Thymus (tissue), 11 donors: ENCODE results near the gene LCNL1. TPM values are rescaled to one million over a fixed set of nuclear protein-coding genes. Genes with fewer than 3 reads are reported as not detected.

Source experiments
- DNase-seq, 9 donors: peaks; one replicate each; pipeline ENCODE4 v3.0.0-alpha.2; 2013; ENCODE audit warnings: low spot score in 9 of 9, low read depth in 6 of 9, missing footprints in 1 of 9
- H3K27ac ChIP-seq, 2 donors: one replicate each; pipeline ENCODE4 v1.5.1; 2013; ENCODE audit warnings: control low read depth in 1 of 2, low read depth in 1 of 2, low read length in 1 of 2, mild to moderate bottlenecking in 1 of 2, moderate library complexity in 1 of 2
- H3K27me3 ChIP-seq, 2 donors: one replicate each; pipeline ENCODE4 v1.5.1; 2013; ENCODE audit warnings: low read length in 1 of 2; ENCODE audit not compliant: control insufficient read depth in 2 of 2, insufficient read depth in 1 of 2
- H3K36me3 ChIP-seq, 2 donors: one replicate each; pipeline ENCODE4 v1.5.1; 2013; ENCODE audit warnings: low read length in 1 of 2, mild to moderate bottlenecking in 1 of 2, moderate library complexity in 1 of 2; ENCODE audit not compliant: control insufficient read depth in 2 of 2, insufficient read depth in 2 of 2
- H3K4me1 ChIP-seq, 2 donors: one replicate each; pipeline ENCODE4 v1.5.1; 2013; ENCODE audit warnings: low read length in 2 of 2; ENCODE audit not compliant: control insufficient read depth in 2 of 2, insufficient read depth in 2 of 2
- H3K4me3 ChIP-seq, 2 donors: one replicate each; pipeline ENCODE4 v1.5.1; 2013; ENCODE audit warnings: low read length in 2 of 2, control low read depth in 1 of 2, mild to moderate bottlenecking in 1 of 2
- H3K9me3 ChIP-seq, 2 donors: one replicate each; pipeline ENCODE4 v1.5.1; 2013; ENCODE audit warnings: low read length in 1 of 2, mild to moderate bottlenecking in 1 of 2; ENCODE audit not compliant: control insufficient read depth in 2 of 2, insufficient read depth in 1 of 2
- WGBS: extraction: QIAGEN DNeasy Blood & Tissue Kit; methylation state at CpG from one replicate; pipeline ENCODE4 v1.1.7; 2013; 5-methylcytosine and 5-hydroxymethylcytosine counted together
- polyA plus RNA-seq: library from polyadenylated mRNA; stranded (reverse); fragments of 200-250 nt; gene quantifications from one replicate; pipeline ENCODE4 v1.2.3, GENCODE V29; 2013
- total RNA-seq: library from RNA; stranded (reverse); fragments of 120-200 nt; gene quantifications from one replicate; pipeline ENCODE4 v1.2.4, GENCODE V29; 2013
- donor health status: healthy.

The LCNL1 gene
- total and polyA plus RNA-seq, 2 donors = 0.19 to 5.0 TPM

DNA sequence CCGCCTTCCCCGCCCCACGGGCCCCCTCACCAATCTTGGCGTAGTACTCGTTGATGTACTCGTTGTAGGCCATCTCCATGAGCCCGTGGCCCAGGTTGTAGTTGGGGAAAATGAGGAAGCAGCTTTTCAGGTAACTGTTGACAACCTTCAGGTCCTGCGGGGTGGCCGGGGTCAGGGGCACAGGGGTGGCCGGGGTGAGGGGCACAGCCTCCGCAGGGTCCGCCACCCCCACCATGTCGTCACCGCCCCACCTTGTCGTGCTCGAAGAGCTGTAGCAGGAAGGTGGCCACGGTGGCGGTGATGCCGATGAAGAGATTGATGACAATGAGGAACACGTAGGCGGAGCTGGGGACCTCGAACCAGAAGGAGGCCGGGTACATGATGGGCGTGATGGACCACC is 28.4 kb downstream of the LCNL1 start:
- H3K9me3 ChIP-seq = peaks cover 0 to 14% of the 10 kb centered on the region in 2 donors
- H3K27ac ChIP-seq = no peak overlapping the region
- H3K4me3 ChIP-seq = no peak overlapping the region
- DNase-seq = no peak
- H3K4me1 ChIP-seq = no peaks in the 10 kb centered on the region
- WGBS = 97% methylated on average over 24 of the region's 24 CpGs
- H3K36me3 ChIP-seq = peaks cover 0 to 9% of the 10 kb centered on the region in 2 donors
- H3K27me3 ChIP-seq = no peaks in the 10 kb centered on the region

DNA sequence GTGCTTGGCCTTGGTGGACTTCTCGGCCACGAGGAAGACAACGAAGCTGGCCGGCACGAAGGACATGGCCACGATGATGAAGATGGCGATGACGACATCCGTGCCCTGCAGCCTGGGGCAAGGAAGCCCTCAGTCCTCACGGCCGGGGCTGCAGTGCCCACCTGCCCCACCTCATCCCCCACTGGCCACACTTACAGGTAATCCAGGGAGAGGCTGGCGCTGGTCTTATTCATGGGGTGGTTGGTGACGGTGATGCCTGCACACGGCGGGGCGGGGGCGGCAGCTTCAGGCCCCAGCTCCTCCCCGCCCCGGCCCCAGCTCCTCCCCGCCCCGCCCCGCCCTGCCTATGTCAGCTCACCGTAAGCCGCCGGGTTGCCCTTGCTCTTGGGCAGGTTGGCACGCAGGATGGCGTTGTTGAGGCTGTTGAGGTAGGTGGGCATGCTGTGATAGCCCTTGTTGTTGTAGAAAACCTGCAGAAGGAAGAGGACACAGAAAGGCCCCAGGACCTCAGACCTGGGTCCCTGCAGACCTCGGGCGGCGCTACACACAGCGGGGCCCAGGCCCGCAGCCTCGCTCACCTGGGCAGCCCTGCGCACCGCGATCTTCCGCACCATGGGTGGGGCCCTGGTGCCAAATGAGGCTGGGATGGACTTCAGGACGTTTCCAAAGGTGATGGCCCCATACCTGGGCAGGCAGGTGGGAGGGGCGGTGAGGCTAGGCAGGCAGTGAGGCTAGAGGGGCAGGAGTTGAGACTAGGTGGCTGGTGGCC is 29.3 kb downstream of the LCNL1 start:
- DNase-seq = no peak
- Histone ChIP-seq H3K27me3 (no peaks in the 10 kb centered on the region), H3K36me3 (peaks cover 0 to 9% of the 10 kb centered on the region in 2 donors), H3K4me1 (no peaks in the 10 kb centered on the region), H3K27ac (no peak overlapping the region), H3K4me3 (no peak overlapping the region), H3K9me3 (peaks cover 0 to 22% of the 10 kb centered on the region in 2 donors)
- 95% methylated on average over 39 of the region's 39 CpGs for WGBS

DNA sequence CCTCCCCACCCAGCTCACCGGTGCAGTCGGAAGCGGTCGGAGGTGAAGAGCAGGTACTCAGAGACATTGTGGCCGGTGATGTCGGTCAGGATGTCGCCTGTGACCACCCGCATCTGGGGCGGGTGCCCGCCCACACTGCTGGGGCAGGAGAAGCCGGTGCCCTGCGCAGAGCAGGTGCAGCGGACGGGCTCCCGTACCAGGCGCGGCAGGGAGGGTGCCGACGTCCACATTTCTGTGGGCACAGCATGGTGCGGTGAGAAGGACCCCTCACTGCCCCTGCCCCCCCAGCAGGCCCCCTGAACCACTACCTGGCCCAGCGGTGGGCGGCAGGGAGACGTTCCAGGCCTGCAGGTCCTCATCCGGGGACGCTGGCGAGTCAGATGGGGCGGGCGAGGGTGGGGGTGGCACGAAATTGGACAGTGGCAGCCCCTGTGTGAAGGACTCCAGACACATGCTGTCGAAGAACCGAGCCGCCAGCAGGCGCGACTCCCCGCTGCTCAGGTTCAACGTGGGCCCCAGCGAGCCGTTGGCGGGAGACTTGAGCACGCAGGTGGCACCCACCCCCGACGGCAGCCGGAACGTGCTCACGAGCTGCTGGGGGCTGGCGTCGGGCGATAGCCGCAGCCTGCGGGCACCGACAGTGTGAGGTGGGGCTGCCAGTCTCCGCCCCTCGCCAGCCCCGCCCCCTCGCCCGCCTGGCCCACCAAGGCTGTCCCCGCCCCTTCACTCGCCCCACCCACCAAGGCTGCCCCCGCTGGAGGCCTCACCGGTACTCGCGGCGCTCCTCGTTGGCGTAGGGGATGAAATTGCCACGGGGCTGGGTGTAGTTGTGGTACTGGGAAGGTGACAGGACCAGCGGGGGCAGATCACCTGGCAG is 30.1 kb downstream of the LCNL1 start:
- H3K27me3 ChIP-seq = no peaks in the 10 kb centered on the region
- peaks cover 0 to 25% of the 10 kb centered on the region in 2 donors for H3K9me3 ChIP-seq
- H3K36me3 ChIP-seq = peaks cover 0 to 11% of the 10 kb centered on the region in 2 donors
- no peak overlapping the region for H3K27ac ChIP-seq
- 97% methylated on average over 67 of the region's 67 CpGs for WGBS
- H3K4me3 ChIP-seq = no peak overlapping the region
- DNase-seq = no peak
- H3K4me1 ChIP-seq = no peaks in the 10 kb centered on the region

DNA sequence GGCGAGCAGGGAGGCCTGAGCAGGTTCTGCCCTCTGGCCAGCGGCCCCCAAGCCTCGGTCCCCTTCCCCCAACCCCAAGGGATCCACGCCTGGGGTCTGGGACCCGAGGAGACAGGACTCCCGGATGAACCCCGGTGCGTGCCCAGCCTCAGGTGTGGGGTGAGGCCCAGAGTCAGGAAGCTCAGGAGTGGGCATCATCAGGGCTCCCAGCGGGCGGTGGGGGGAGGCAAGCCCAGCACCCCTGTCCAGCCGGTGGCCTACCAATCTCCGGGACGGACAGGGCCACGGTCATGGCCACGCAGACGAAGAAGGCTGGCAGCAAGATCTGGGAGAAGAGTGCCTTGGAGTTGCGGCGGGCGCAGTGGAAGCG is 30.8 kb downstream of the LCNL1 start:
- H3K36me3 ChIP-seq = peaks cover 0 to 11% of the 10 kb centered on the region in 2 donors
- no peaks in the 10 kb centered on the region for H3K4me1 ChIP-seq
- no peak for DNase-seq
- peaks cover 0 to 25% of the 10 kb centered on the region in 2 donors for H3K9me3 ChIP-seq
- no peak overlapping the region for H3K4me3 ChIP-seq
- H3K27me3 ChIP-seq = no peaks in the 10 kb centered on the region
- WGBS = 98% methylated on average over 20 of the region's 20 CpGs
- no peak overlapping the region for H3K27ac ChIP-seq

DNA sequence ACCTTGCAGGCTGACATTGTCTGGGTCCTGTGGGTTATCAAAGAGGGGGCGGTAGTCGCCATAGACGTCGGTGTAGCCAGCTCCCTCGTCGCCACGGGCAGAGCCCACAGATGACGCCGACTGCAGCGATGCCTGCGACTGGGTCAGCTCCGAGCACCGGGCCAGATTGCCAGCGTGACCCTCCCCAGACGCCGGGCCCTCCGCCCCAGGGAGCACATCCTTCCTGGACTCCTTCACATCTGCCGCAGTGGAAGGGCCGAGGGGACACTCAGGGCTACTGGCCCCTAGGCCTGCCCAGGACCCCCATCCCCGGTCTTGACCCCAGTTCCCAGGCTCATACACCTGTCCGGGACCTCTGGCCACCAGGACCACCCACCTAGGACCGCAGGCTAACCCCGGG is 31.4 kb downstream of the LCNL1 start:
- Histone ChIP-seq H3K4me1 (no peaks in the 10 kb centered on the region), H3K27me3 (no peaks in the 10 kb centered on the region), H3K27ac (no peak overlapping the region), H3K9me3 (peaks cover 0 to 25% of the 10 kb centered on the region in 2 donors), H3K36me3 (peaks cover 0 to 11% of the 10 kb centered on the region in 2 donors), H3K4me3 (no peak overlapping the region)
- no peak for DNase-seq
- 96% methylated on average over 23 of the region's 23 CpGs for WGBS

DNA sequence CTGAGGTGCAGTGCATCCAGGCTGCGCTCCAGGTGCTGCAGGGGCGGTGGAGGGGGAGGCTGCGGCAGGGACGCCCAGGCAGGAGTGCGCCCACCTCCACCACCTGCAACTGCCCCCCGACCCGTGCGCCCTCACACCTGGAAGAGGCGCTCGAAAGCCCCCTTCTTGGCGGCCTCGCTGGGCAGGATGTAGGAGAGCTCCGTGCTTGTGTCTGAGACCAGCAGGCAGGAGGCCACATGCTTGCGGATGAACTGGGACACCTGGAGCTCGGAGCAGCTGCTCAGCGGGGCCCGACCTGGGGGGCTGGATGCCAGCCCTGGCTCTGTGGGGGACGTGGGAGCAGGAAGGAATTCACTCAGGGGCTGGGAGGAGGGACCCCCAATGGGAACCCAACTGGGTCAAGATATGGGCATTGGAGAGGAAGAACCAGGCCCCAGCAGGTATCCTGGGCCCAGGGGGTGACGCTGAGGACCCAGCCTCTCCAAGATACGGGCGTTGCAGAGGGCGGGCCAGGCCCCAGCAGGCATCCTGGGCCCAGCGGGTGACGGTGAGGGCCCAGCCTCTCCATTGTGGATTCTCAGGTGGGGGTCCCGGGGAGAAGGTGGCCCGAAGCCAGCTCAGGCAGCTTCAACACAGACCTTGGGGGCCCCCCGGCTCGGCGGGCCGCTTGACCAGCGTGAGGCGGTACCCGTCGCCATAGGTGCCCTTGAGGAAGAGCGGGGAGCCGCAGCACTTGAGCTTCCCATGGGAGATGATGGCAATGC is 32.2 kb downstream of the LCNL1 start:
- no peak for DNase-seq
- Histone ChIP-seq H3K36me3 (peaks cover 0 to 6% of the 10 kb centered on the region in 2 donors), H3K4me3 (no peak overlapping the region), H3K27me3 (no peaks in the 10 kb centered on the region), H3K27ac (no peak overlapping the region), H3K4me1 (no peaks in the 10 kb centered on the region), H3K9me3 (peaks cover 0 to 25% of the 10 kb centered on the region in 2 donors)
- WGBS = 97% methylated on average over 36 of the region's 36 CpGs

DNA sequence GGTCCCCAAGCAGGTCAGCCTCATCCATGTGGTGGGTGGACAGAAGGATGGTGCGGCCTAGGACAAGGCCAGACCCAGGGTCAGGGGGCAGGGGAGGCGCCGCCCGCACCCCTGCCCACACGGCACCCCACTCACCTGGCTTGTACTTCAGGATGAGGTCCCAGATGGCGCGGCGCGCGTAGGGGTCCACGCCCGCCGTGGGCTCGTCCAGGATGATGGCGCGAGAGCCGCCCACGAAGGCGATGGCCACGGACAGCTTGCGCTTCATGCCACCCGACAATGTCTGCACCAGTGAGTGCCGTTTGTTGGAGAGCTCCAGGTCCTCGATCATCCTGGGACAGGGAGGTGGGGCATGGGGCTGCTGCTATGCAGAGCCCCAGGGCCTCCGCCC is 32.7 kb downstream of the LCNL1 start:
- Histone ChIP-seq H3K36me3 (peaks cover 0 to 5% of the 10 kb centered on the region in 2 donors), H3K4me1 (no peaks in the 10 kb centered on the region)
- WGBS = 99% methylated on average over 25 of the region's 25 CpGs

DNA sequence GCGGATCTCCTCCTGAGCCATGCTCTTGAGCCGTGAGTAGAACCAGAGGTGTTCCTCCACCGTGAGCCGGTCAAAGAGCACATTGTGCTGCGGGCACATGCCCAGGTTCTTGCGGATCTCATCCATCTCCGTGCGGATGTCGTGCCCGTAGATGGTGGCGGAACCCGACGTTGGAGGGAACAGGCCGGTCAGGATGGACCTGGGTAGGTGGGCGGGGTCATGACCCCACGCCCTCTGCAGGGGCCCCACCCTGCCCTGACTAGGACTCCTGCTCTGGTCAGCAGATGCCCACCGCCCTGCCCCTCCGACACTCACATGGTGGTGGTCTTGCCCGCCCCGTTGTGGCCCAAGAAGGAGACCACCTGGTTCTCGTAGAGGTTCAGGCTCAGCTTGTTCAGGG is 33.2 kb downstream of the LCNL1 start:
- peaks cover 0 to 5% of the 10 kb centered on the region in 2 donors for H3K36me3 ChIP-seq
- H3K9me3 ChIP-seq = peaks cover 0 to 25% of the 10 kb centered on the region in 2 donors
- no peaks in the 10 kb centered on the region for H3K4me1 ChIP-seq
- no peak overlapping the region for H3K4me3 ChIP-seq
- 97% methylated on average over 21 of the region's 21 CpGs for WGBS
- no peak for DNase-seq
- H3K27ac ChIP-seq = no peak overlapping the region
- no peaks in the 10 kb centered on the region for H3K27me3 ChIP-seq

More for the DNA sequence above, 32.7 kb downstream of the LCNL1 start:
- Histone ChIP-seq H3K4me3 (no peak overlapping the region), H3K27ac (no peak overlapping the region), H3K27me3 (no peaks in the 10 kb centered on the region), H3K9me3 (peaks cover 0 to 25% of the 10 kb centered on the region in 2 donors)
- DNase-seq = no peak
